Adipose tissue (tissue), 3 donors: ENCODE results near the gene SAP30BP. TPM values are rescaled to one million over a fixed set of nuclear protein-coding genes. Genes with fewer than 3 reads are reported as not detected.

Experiments
- H3K27ac ChIP-seq: one replicate; pipeline ENCODE4 v1.5.1; 2013; ENCODE audit warnings: low read depth, low read length
- WGBS, 3 donors: extraction: QIAGEN DNeasy Blood & Tissue Kit; methylation state at CpG; one replicate each; pipeline ENCODE4 v1.1.7; 2013; 5-methylcytosine and 5-hydroxymethylcytosine counted together
- polyA plus RNA-seq, 3 donors: library from polyadenylated mRNA; stranded (reverse); fragments of 200-250 nt; gene quantifications; one replicate each; pipeline ENCODE4 v1.2.3, GENCODE V29; 2013
- donor health status: healthy with polysubstance abuse.
- donor health status: Bipolar disorder and iron deficiency.
- donor health status: healthy.

SAP30BP gene
- polyA plus RNA-seq, 3 donors = 41.9 to 83.0 (median 77.7) TPM

DNA sequence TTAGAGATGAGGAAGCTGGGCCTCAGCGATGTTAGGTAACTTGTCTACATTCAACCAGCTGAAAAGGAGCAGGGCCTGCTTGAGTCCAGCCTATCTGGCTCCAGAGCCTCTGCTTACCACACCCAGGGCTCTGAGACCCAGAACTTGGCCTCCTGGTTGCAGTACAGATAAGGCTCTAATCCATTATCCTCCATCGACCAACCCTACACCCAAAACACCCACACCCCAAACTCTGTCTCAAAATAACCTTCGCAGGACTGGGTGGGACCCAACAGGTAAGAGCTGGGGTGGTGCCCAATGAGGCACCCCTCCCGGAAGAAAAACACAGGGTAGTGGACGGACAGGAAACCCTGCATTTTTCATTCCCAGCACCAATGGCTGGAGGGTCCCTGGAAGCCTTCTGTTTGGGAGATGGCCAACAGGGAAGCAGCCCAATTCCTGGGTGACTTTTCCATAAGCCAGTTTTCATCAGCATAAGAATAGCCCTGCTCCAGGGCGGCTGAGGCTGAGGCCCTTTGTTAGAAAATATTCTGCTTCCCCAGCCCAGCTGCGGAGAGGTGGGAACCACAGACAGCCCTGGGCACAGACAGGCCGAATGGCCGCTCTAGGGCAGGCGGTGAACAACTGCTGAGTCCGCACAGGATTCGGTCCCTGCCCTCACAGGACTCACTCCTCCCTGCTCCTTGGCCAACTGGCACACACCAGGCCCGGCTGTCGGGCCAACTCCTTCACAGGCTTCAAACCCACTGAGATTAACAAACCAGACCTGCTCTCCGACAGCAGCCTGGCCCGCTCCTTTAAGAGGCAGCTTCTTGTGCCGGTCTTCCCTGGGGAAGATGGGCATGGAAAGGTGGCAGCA is 24.1 kb upstream of the SAP30BP start:
- H3K27ac ChIP-seq = no peak overlapping the region
- 84 to 91% (median 86%) methylated on average over 17 of the region's 17 CpGs for WGBS, 3 donors

GRCh38 chr17:75643643-75644017 is 23.5 kb upstream of the SAP30BP start:
- 87 to 95% (median 92%) methylated on average over 7 of the region's 7 CpGs for WGBS, 3 donors
- no peak overlapping the region for H3K27ac ChIP-seq

- 35 to 72% (median 68%) methylated on average over 7 of the region's 7 CpGs for WGBS, 3 donors
- no peak overlapping the region for H3K27ac ChIP-seq
These were observed 21.6 kb upstream of the SAP30BP start for GRCh38 chr17:75645501-75645888.

GRCh38 chr17:75645889-75646637 is 21.1 kb upstream of the SAP30BP start:
- 18 to 56% (median 50%) methylated on average over 17 of the region's 17 CpGs for WGBS, 3 donors
- H3K27ac ChIP-seq = no peak overlapping the region

DNA sequence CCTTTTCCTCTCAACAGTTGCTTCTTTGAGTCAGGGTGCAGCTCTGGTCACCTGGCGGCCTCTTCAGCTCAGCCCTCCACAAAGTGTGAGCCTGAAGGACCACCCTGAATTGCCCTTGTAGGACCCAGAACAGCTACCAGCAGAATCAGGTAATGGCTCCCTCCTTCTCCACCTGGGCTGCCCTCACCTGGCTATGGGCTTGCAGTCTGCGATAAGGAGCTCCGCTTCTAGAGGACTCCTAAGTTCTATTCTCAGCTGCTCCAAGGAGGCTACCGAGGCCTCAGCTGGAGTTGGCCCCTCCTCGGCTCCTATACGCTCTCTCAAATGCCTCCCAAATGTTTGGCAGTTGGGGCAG is 20.5 kb upstream of the SAP30BP start:
- WGBS, 3 donors = 68 to 95% (median 94%) methylated on average over 6 of the region's 6 CpGs
- no peak overlapping the region for H3K27ac ChIP-seq

DNA sequence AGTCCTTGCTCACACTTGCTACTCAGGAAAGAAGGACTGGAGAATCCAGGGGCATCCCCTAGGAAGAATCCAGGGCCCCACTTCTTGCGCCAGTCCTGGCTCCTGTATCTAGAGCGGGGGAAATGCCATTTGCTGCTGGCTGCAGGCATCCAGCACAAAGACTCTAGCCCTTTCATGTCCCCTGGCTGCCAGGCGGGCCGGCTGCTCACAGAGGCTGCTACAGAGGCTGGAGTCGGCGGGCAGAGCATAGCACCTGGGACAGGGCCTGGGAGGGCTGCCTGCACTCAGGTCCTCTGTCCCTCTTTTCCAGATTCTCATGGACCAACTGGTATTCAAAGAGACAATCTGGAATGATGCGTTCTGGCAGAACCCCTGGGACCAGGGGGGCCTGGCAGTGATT is 20.1 kb upstream of the SAP30BP start:
- H3K27ac ChIP-seq = no peak overlapping the region
- 83 to 92% (median 86%) methylated on average over 7 of the region's 7 CpGs for WGBS, 3 donors

GRCh38 chr17:75647921-75648320 is 19.2 kb upstream of the SAP30BP start:
- WGBS, 3 donors = 98 to 99% (median 98%) methylated on average over 7 of the region's 7 CpGs
- no peak overlapping the region for H3K27ac ChIP-seq

GRCh38 chr17:75649687-75650086 is 17.5 kb upstream of the SAP30BP start:
- 93 to 96% (median 95%) methylated on average over 6 of the region's 6 CpGs for WGBS, 3 donors
- H3K27ac ChIP-seq = no peak overlapping the region

GRCh38 chr17:75650874-75651273 is 16.3 kb upstream of the SAP30BP start:
- WGBS, 3 donors = 86 to 98% (median 98%) methylated on average over 7 of the region's 7 CpGs
- H3K27ac ChIP-seq = no peak overlapping the region

- 91 to 98% (median 93%) methylated on average over 5 of the region's 5 CpGs for WGBS, 3 donors
- H3K27ac ChIP-seq = no peak overlapping the region
These were observed 14.8 kb upstream of the SAP30BP start for GRCh38 chr17:75652341-75652740.

DNA sequence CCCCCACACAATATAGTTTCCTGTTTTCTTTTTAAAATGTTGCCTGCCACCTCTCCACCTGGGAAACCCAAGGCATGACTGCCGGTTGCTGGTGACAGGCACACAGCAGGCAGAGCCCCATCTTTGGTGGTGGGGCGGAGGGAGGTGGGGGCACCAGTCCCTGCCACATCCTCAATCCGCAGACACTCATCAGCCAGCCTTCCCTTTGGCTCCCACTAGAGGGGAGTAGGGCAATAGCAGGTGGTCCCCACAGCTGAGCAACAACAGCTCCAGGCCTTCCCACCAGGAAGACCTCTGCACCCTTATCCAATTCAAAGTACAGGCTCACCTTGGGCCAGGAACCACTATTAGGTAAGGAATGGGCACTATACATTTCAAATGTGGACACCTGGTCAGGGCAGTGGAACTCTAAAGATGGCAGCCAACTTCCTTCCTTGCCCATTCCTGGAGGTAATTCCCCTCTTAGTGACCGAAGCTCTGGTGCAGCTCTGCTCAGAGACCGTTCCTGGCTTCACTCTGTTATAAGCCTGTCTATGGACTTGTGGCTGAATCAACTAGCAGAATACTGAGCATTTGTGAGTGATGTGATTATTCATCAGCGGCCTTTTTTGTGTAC is 14.1 kb upstream of the SAP30BP start:
- no peak overlapping the region for H3K27ac ChIP-seq
- WGBS, 3 donors = 51 to 57% (median 55%) methylated on average over 6 of the region's 6 CpGs

DNA sequence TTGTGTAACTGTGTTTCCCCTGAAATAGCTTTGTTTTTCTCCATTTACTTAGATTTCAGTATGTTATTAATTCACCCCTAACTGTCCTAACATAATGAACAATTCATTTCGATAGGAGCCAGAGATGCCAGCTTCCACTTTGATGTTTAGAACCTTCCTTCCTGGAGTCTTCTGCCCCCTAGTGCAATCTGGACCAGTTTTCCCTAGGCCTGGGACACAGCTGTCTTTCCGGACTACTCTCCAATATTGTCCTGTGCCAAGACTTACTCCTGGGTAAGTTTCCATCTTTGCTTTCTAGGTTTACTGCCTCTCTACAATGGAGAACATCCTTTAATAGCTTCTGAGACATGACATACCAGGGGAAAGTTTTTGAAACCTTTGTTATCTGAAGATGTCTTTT is 13.0 kb upstream of the SAP30BP start:
- 27 to 44% (median 40%) methylated on average over 2 of the region's 2 CpGs for WGBS, 3 donors
- H3K27ac ChIP-seq = no peak overlapping the region

DNA sequence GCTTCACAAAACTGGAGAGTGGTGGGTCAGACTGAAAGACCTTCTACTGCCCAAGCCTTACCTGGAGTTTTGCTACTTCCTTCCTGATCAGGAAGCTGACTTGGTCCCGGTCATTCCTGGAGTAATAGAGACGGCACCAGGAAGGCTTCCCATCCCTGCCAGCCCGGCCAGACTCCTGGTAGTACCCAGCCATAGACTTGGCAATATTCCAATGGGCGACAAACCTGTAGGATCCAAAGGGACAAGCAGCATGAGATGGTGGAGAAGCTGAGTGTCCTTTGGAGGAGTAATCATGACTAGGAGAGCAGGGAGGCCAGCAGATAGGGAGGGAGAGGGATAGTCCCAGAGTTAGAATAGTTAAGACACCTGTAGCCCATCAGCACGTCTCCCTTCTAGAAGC is 8.9 kb upstream of the SAP30BP start:
- no peak overlapping the region for H3K27ac ChIP-seq
- 79 to 81% (median 81%) methylated on average over 5 of the region's 5 CpGs for WGBS, 3 donors

GRCh38 chr17:75661531-75661930 is 5.6 kb upstream of the SAP30BP start:
- WGBS, 3 donors = 92 to 96% (median 93%) methylated on average over 4 of the region's 4 CpGs
- no peak overlapping the region for H3K27ac ChIP-seq

DNA sequence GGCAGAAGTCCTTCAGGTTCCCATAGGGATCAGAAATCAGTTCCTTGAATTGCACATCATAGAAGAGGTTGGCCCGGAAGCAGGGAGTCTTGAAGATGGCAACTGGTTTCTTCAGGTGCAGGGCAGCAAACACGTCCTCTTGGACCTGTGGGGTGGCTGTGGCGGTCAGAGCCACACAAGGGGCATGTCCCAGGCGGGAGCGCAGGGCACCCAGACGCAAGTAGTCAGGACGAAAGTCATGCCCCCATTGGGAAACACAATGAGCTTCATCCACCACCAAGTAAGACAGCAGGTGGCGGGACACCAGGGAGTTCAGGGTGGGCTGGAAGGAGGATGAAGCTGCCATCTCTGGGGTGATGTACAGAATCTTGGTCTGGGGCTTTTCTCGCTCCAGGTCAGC is 4.6 kb upstream of the SAP30BP start:
- H3K27ac ChIP-seq = no peak overlapping the region
- WGBS, 3 donors = 93 to 97% (median 94%) methylated on average over 9 of the region's 9 CpGs

- 80 to 89% (median 89%) methylated on average over 3 of the region's 3 CpGs for WGBS, 3 donors
- H3K27ac ChIP-seq = no peak overlapping the region
These were observed 3.0 kb upstream of the SAP30BP start for GRCh38 chr17:75664099-75664549.

- WGBS, 3 donors = 85 to 87% (median 86%) methylated on average over 10 of the region's 10 CpGs
- no peak overlapping the region for H3K27ac ChIP-seq
These were observed 1.2 kb upstream of the SAP30BP start for GRCh38 chr17:75665981-75666380.

DNA sequence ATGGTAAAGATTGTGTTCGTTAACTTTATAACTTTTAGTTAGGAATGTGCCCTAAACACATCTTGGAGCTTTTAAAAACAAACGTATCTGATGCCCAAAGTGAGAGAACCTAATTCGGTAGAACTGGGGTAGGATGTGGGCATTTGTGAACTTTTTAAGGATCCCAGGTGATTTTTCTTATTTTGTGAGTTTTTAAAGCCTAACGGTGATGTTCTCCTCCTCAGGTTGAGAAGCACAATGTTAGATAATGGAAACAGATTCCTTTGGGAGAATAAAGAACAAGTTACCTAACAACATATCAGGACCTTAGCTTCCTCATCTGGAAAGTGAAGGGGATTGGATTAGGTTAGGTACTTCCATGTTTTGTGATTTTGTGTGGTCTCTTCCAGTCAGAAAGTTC is 687 bp downstream of the SAP30BP start:
- 7 to 11% (median 7%) methylated on average over 4 of the region's 4 CpGs for WGBS, 3 donors

DNA sequence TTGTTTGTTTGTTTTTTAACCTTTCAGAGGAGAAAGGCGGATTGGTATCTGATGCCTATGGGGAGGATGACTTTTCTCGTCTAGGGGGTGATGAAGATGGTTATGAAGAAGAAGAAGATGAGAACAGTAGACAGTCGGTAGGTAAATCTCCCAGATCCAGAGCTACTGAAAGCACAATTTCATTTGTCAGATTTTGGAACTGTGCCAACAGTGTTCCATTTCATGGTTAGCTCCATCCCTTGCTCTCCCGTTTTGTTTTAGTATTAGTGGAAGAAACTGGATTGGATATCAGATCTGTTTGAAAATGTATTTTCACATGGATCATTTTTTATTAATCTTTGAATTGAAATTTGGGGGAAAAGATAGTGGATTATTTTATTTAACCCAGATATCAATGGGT is 1.4 kb downstream of the SAP30BP start:
- no peak overlapping the region for H3K27ac ChIP-seq
- 67 to 77% (median 74%) methylated on average over 4 of the region's 4 CpGs for WGBS, 3 donors

More for the DNA sequence above, 687 bp downstream of the SAP30BP start:
- peak overlapping the region; percentile 71 for H3K27ac ChIP-seq
